ENCODE measurements around the gene KCNJ8.

Gene KCNJ8

DNA sequence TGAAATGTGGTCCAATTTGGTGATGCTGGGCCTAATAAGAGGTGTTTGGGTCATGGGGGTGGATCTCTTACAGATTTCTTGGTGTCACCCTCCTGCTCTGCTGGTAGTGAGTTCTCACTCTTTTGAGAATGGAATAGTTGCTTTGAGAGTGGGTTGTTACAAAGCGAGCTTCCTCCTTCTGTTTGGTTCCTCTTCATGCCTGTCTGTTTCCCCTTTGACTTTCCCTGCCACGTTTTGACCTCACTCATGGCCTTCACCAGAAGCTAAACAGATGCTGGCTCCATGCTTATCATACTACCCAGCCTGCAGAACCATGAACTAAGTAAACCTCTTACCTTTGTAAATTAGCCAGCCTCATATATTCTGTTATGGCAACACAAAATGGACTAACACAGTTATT, 59.1 kb downstream of the KCNJ8 start:
- DNase-seq (ENCODE audit: low spot score), result no peak
